Right renal cortex interstitium (tissue), 3 donors: ENCODE data around the gene VPS54. TPM values are rescaled to one million over a fixed set of nuclear protein-coding genes. Genes with fewer than 3 reads are reported as not detected.
"Not testable (repeated sequence)": the region's sequence is repeated elsewhere in the genome, so short reads cannot be mapped to it uniquely, and the experiment has no call there.

Experiments
- DNase-seq, 3 donors: peaks; one replicate each; pipeline ENCODE4 v3.0.0-alpha.2; 2013; ENCODE audit warnings: low read depth in 3 of 3, low spot score in 2 of 3
- polyA plus RNA-seq, 3 donors: library from polyadenylated mRNA; unstranded; fragments of 120-200 nt; gene quantifications; one replicate each; pipeline ENCODE4 v1.2.1, GENCODE V29; 2013; ENCODE audit not compliant: insufficient read length in 3 of 3

The VPS54 gene
- polyA plus RNA-seq, 3 donors: 55.5 to 57.5 (median 56.2) TPM

DNA sequence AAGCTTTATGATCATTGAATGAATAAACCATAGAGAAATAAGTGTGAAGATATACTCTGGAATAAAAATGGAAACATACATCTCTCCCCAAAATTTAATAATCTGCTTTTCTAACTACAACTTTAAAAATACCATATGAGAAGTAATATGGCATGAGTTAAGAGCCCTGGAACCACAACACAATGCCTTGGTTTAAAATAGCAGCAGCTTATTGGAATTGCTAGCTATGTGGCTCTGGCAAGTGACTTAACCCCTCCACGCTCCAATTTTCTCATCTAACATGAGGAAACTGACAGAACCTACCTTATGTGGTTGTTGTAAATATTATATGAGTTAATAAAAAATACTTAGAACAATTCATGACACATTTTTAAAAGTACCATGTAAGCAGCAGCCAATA lies 76.4 kb downstream of the VPS54 start:
- no peak for DNase-seq

DNA sequence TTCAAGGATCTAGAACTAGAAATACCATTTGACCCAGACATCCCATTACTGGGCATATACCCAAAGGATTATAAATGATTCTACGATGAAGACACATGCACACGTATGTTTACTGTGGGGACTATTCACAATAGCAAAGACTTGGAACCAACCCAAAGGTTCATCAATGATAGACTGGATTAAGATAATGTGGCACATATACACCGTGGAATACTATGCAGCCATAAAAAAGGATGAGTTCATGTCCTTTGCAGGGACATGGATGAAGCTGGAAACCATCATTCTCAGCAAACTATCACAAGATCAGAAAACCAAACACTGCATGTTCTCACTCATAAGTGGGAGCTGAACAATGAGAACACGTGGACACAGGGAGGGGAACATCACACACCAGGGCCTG lies 87.1 kb downstream of the VPS54 start:
- not testable (repeated sequence) for DNase-seq

DNA sequence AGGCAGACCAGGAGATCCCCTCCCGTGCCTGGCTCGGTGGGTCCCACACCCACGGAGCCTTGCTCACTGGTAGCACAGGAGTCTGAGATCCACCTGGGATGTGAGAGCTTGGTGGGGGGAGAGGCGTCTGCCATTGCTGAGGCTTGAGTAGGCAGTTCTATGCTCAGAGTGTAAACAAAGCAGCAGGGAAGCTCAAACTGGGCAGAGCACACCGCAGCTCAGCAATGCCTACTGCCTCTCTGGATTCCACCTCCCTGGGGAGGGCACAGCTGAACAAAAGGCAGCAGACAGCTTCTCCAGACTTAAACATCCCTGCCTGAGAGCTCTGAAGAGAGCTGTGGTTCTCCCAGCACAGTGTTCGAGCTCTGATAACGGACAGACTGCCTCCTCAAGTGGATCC lies 92.4 kb downstream of the VPS54 start:
- DNase-seq: no peak

DNA sequence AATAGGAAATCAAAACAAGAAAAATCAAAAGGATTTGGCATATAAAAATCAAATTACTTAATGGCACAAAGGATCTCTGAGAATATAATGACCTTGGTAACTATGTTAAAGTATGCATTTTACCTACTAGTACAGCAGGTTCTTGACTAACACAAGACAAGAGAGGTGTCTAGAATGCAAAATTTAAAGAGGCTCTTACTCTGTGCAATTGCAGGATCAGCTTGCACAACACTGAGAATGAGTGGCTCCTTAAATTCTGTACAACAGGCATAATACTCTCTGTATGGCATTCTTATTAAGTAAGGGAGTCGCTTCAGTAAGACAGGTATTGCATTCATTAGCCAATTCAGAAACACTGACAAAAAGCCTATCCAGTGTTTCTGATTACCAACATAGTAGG lies 104.9 kb downstream of the VPS54 start:
- DNase-seq: no peak

GRCh38 chr2:63903003-63903402 lies 116.2 kb downstream of the VPS54 start:
- DNase-seq: no peak

DNA sequence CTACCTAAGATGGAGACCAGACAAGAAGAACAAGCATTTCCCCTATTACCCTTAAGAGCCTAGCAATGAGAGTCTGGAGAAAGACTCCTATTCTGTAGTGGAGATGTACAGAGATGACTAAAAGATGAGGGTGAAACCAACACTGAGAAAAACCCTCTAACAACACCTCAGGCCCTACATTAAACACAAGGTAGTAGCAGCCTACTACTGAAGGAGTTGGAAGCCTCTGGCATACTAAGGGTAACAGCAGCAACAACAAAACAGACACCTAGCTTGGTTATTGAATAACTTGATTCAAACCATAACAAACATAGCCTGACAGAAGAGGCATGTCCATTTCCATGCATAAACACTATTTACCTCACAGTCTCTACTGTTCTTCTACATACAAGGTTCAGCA lies 117.1 kb downstream of the VPS54 start:
- no peak for DNase-seq

DNA sequence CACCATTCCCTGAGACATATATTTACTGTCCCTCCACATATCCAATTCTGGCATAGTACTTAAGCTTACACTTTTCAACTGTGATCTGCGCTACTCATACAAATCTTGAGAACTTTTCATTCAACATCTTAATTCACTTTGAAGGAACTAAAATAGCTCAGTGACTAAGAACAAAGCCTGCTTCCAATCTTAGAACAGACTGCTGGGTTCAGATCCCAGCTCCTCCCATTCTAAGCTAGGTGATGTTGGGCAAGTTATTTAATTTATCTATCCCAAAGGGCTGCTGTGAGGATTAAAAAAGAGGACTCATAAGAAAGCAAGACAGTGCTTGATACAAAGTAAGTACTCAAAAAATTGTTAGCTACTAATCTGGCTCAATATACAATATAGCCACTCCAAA lies 119.6 kb downstream of the VPS54 start:
- no peak for DNase-seq

DNA sequence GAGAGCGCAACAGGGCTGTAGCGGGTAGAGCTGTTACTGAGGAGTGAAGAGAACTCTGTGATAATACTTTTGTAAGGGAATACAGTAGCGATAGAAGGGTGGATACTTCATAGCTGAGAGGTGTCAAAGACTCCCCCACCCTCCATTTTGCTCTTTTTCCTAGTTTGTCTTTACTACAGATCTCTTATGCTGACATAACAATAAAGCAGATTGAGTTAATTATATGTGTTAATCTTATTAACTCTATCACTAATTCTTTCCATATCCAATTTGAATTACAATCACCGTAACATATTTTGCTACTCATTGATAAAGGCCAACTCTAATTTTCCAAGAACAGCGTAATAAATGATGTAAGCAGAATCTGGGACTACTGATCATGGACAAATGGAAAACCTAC lies 120.4 kb downstream of the VPS54 start:
- DNase-seq: no peak

DNA sequence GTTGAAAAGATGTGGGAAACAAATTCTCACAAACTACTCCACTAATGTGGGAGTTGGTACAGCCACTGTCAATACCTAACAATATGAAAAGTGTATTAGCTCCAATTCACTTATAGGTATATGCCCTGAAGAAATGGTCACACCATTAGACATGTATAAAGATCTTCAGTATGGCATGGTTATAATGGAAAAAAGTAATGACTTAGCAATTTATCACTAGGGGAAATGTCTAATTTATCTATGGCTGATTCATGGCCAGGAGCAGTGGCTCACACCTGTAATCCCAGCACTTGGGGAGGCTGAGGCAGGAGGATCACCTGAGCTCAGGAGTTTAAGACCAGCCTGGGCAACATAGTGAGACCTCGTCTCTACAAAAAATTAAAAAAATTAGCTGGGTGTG lies 125.1 kb downstream of the VPS54 start:
- no peak for DNase-seq

GRCh38 chr2:63893163-63893562 lies 126.1 kb downstream of the VPS54 start:
- no peak for DNase-seq

DNA sequence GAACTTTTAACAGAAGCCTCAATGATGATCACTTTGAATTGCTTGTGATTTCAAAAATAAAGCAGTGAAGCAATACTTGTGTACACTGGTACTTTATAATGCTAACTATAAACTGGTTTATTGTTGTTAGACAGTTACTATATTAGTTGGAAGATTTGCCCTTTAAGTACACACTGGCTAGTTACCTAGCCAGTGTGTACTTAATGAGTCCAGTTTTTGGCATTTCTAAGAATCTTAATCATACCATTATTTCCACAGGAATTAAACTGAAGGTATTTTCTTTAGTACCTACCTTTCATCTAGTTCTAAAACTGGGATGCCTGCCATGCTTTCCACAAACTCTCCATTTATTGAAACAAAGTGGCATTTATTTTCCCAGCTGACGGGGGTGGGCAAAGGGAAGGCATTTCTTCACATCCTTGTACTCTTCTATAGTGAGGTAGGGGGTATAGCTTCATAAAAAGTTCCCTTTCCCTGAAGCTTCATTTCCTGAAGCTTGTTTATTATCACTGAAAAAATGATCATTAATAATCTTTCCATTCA lies 127.7 kb downstream of the VPS54 start:
- no peak for DNase-seq

GRCh38 chr2:63890678-63891077 lies 128.6 kb downstream of the VPS54 start:
- no peak for DNase-seq

DNA sequence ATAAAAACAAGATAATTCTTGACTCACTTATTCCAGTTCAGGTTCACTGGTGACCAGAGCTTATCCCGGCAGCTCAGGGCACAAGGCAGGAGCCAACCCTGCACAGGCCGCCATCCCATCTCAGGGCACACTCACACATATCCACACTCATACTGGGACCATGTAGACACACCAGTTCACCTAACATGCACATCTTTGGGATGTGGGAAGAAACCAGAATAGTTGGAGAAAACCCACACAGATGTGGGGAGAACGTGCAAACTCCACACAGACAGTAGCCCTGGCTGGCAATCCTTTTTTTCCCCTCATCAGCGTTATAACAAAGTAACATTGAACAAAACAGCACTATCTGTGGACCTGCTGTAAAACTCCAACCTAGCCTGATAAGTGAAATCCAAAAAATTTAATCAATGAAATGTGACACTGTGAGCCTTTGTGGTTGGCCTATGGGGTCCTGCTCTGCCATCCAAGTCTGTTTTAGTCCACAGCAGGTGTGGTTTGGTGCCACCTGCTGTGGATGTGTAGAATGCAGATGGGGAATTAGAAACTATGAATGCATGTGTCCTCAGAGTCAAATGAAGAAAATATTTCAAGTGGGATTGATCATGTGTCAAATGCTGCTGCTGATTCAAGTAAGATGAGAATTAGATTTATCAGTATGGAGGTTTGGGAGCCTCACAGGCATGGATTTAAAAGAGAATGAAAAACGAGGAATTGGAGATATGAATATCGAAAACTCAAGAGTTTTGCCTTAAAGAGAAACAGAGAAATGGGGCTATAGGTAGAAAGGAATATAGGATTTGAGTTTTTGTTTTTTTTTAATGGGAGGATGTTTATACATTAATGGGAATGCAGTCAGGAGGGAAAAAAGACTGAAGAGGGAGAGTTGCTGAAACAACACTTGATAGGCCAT lies 130.5 kb downstream of the VPS54 start:
- peak; percentile 23 to 44 (median 26) for DNase-seq

DNA sequence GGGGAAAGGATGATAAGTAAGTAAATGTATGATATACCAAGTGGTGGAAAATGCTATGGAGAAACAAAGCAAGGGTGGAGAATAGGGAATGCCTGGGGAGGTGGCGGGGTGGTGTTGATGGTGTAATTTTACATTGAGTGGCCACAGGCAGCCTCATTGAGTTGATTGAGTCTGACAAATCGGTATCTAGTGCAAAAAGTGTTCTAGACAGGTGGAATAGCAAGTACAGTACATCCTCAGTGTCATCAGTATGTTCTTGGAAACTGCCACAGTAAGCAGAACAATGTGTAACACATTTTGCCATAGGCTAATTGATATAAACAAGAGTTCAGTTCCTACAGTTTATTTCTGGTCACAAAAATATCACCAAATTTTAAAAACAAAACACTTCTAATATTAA lies 131.2 kb downstream of the VPS54 start:
- DNase-seq: no peak

DNA sequence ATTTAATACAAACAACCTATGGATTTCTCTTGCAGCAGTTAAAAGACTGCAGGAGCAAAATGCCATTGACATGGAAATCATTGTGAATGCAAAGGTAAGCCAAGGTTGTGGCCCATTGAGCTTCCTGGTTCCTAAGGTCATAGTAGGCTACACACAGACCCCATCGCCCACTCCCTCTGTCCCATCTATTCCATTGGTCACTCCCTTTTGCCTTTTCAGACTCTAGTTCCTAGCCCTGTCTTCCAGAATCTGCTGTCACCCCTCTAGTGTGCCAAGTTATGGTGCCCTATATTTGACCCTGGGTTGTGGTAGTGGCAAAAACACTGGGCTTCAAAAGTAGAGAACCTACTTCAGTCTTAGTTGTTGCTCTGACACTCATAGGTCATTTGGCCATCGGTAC lies 132.8 kb downstream of the VPS54 start:
- DNase-seq: no peak

GRCh38 chr2:63882395-63883105 lies 136.7 kb downstream of the VPS54 start:
- DNase-seq: no peak

DNA sequence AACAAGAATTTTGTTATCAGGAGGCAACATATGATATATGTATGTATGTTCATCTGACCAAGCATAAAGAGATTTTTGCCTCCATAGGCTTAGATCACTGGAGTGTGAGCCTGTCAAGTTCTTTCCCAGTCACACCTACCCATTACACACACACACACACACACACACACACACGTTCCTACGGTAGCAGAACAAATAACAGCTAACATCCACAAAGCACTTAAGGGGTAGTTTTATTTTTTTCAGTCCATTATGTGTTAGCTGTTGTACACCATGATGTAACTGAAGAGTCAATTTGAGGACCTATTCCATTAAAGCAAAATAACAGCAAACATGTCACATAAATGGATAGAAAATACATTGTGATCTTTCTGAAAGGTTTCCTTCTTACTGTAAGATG lies 138.0 kb downstream of the VPS54 start:
- DNase-seq: no peak

GRCh38 chr2:63880625-63881024 lies 138.6 kb downstream of the VPS54 start:
- no peak for DNase-seq

GRCh38 chr2:63879876-63880433 lies 139.3 kb downstream of the VPS54 start:
- DNase-seq: no peak

- DNase-seq: no peak
Measured at GRCh38 chr2:63878486-63878885, 140.7 kb downstream of the VPS54 start.

DNA sequence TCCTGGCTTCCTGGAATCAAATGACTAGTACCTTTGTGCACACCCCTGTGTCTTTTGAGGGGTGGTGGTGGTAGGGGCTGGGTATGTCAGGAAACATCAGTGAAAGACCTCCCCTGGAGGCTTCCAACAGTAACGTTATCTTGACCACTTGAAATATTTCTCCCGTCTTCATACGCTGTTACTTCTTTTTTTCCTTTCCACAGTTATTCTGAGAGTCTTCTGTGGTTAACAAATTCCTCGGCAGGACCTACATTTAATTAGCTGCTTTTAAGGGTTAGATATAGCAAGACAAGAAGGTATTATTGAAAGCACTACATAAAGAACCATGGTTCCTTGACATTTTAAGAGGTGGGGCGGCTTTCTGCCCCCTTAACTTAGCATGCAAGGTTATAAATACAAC lies 142.9 kb downstream of the VPS54 start:
- DNase-seq: no peak
